ENCODE data around the gene RBBP4.

DNA sequence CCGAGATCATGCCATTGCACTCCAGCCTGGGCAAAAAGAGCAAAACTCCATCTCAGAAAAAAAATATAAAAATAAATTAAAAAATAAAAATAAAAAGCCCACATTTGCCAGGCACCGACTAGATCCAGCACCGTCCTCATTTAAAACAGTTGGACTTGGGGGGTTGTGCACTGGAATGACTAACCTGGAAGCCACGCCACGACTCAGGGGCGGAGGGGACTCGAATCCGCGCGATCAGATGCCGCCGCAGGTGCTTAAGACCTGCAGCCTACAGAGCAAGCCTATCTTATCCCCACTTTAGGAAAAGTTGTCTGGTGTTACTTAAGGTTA lies 39.2 kb upstream of the RBBP4 start:
- TF ChIP-seq, protein P1, sequence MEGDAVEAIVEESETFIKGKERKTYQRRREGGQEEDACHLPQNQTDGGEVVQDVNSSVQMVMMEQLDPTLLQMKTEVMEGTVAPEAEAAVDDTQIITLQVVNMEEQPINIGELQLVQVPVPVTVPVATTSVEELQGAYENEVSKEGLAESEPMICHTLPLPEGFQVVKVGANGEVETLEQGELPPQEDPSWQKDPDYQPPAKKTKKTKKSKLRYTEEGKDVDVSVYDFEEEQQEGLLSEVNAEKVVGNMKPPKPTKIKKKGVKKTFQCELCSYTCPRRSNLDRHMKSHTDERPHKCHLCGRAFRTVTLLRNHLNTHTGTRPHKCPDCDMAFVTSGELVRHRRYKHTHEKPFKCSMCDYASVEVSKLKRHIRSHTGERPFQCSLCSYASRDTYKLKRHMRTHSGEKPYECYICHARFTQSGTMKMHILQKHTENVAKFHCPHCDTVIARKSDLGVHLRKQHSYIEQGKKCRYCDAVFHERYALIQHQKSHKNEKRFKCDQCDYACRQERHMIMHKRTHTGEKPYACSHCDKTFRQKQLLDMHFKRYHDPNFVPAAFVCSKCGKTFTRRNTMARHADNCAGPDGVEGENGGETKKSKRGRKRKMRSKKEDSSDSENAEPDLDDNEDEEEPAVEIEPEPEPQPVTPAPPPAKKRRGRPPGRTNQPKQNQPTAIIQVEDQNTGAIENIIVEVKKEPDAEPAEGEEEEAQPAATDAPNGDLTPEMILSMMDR (IDR thresholded peaks at IDR 0.05), result no peak
- TF ChIP-seq POLR2A (IDR thresholded peaks at IDR 0.05), result no peak

Measured in uterus (tissue), 2 donors.